Endothelial cell of umbilical vein (primary cell): ENCODE measurements around the gene PAX5.

Source experiments
- CTCF ChIP-seq, 2 donors: IDR thresholded peaks; 1 replicate in 1 of 2; 2 replicates in 1 of 2; pipeline ENCODE4 v1.5.1; 2011; ENCODE audit warnings: low read length in 2 of 2, mild to moderate bottlenecking in 2 of 2, moderate library complexity in 2 of 2, control low read depth in 1 of 2, inconsistent platforms in 1 of 2, low read depth in 1 of 2; ENCODE audit not compliant: insufficient read depth in 1 of 2; ENCODE audit errors: extremely low read depth in 1 of 2
- EZH2 ChIP-seq: IDR thresholded peaks from 2 replicates; pipeline ENCODE4 v1.6.1; 2012; ENCODE audit warnings: borderline replicate concordance, low read depth, mild to moderate bottlenecking, moderate library complexity, low read length, inconsistent platforms; ENCODE audit not compliant: severe bottlenecking
- GATA2 ChIP-seq: IDR thresholded peaks from 2 replicates; pipeline ENCODE4 v1.7.0; 2011; ENCODE audit warnings: low read depth, mild to moderate bottlenecking, moderate library complexity, mixed read lengths, low read length; ENCODE audit not compliant: insufficient read length, insufficient read depth
- JUN ChIP-seq: IDR thresholded peaks from 2 replicates; pipeline ENCODE4 v1.6.1; 2011; ENCODE audit warnings: borderline replicate concordance, low read depth; ENCODE audit not compliant: insufficient read length, insufficient read depth
- MYC ChIP-seq: IDR thresholded peaks from one replicate; pipeline ENCODE4 v1.6.1; 2011; ENCODE audit warnings: mild to moderate bottlenecking, low read depth, low read length
- POLR2A ChIP-seq: IDR thresholded peaks from 2 replicates; pipeline ENCODE4 v1.6.1; 2012; ENCODE audit warnings: low read depth, mild to moderate bottlenecking, control low read depth, low read length
- POLR2AphosphoS5 ChIP-seq: IDR thresholded peaks from 2 replicates; pipeline ENCODE4 v1.6.1; 2012; ENCODE audit warnings: low read depth, mild to moderate bottlenecking, control low read depth, low read length, moderate library complexity; ENCODE audit not compliant: insufficient read depth
- TF ChIP-seq, protein P1 (sequence below): IDR thresholded peaks from 2 replicates; pipeline ENCODE4 v1.6.1; 2011; ENCODE audit not compliant: insufficient read depth, insufficient read length

DNA sequence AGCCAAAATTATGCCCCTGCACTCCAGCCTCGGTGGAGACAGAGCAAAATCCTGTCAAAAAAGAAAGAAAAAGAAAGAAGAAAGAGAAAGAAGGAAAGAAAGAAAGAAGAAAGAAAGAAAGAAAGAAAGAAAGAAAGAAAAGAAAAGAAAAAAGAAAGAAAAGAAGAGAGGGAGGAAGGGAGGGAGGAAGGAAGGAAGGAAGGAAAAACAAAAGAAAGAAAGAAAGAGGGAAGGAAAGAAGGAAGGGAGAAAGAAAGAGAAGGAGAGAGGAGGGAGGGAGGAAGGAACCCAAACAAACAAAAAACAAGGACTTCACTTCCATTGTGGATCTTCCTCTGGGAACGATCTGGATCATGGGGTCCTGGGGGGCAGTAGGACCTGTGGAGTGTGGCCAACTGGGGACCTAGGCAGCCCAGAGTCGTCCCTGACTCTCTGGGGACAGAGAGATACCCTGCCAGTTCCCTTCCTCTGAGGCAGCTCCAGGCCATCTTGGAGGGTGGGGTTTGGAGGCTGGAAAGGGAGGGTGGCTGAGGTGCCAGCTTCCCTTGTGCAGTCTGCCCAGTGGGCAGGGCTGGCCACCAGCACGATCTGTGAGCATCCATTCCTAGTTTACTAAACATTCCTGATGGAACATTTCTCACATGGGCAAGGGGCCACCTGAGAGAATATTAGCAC lies 216.8 kb downstream of the PAX5 start:
- no peak for TF ChIP-seq CTCF (IDR thresholded peaks at IDR 0.05; ENCODE audit: extremely low read depth in 1 of 2, insufficient read depth in 1 of 2, low read depth in 1 of 2, low read length in 2 of 2)
- no peak for TF ChIP-seq POLR2A
- TF ChIP-seq EZH2: no peak
- TF ChIP-seq POLR2AphosphoS5: no peak
- no peak for TF ChIP-seq JUN
- TF ChIP-seq, protein P1, sequence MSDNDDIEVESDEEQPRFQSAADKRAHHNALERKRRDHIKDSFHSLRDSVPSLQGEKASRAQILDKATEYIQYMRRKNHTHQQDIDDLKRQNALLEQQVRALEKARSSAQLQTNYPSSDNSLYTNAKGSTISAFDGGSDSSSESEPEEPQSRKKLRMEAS: no peak
- no peak for TF ChIP-seq MYC
- no peak for TF ChIP-seq GATA2
